Glutamatergic neuron (in vitro differentiated cells): ENCODE measurements around the gene DHRS13. TPM values are rescaled to one million over a fixed set of nuclear protein-coding genes. Genes with fewer than 3 reads are reported as not detected.

Source experiments
- DNase-seq: peaks from one replicate; pipeline ENCODE4 v3.0.0; 2022
- H3K27ac Mint-ChIP-seq: one replicate; pipeline ENCODE4 v1.8.0; 2020; ENCODE audit warnings: mild to moderate bottlenecking, mixed read lengths, inconsistent platforms; ENCODE audit not compliant: unreplicated experiment
- H3K27me3 Mint-ChIP-seq: one replicate; pipeline ENCODE4 v1.8.0; 2020; ENCODE audit warnings: mild to moderate bottlenecking, moderate library complexity, mixed read lengths, inconsistent platforms; ENCODE audit not compliant: unreplicated experiment
- H3K36me3 Mint-ChIP-seq: one replicate; pipeline ENCODE4 v1.8.0; 2020; ENCODE audit warnings: mild to moderate bottlenecking, mixed read lengths, inconsistent platforms; ENCODE audit not compliant: unreplicated experiment
- H3K4me1 Mint-ChIP-seq: one replicate; pipeline ENCODE4 v1.8.0; 2020; ENCODE audit warnings: mild to moderate bottlenecking, low read depth, mixed read lengths, inconsistent platforms; ENCODE audit not compliant: unreplicated experiment
- H3K4me3 Mint-ChIP-seq: one replicate; pipeline ENCODE4 v1.8.0; 2020; ENCODE audit warnings: mild to moderate bottlenecking, mixed read lengths, inconsistent platforms; ENCODE audit not compliant: unreplicated experiment
- H3K9me3 Mint-ChIP-seq: one replicate; pipeline ENCODE4 v1.8.0; 2020; ENCODE audit warnings: mild to moderate bottlenecking, moderate library complexity, mixed read lengths, inconsistent platforms; ENCODE audit not compliant: unreplicated experiment
- CTCF ChIP-seq: fragments of 200-600 bp; sonication (generic); IDR thresholded peaks from one replicate; pipeline ENCODE4 v1.5.0; 2021; ENCODE audit not compliant: partially characterized antibody, unreplicated experiment
- total RNA-seq: library from RNA; stranded (reverse); fragmentation: NEBNext Ultra II Directional; extraction: Animal tissue kit (Norgen Biotek cat#: 25700); gene quantifications from one replicate; pipeline ENCODE4 v1.2.1, GENCODE V29; 2021; ENCODE audit not compliant: unreplicated experiment

DHRS13 gene
- total RNA-seq, 1 donor from 2014 or later, result 17.0 TPM

DNA sequence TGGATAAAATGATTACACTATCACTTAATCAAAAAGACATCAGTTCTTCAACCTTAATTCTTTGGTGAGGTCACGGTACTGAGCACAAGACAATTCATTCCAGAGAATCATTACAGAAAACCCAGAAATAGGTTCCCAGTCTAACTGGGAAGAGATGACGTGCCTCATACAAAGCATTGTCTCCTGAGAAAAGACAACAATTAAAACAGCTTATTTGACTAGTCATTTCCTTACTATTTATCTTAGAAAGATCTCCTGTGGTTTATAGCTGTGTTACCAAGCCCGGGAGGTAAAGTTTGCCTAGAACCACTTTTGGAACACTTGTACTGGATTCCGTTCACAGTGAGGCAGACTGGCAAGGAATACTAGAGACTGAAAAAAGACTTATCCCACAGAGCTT lies 43.4 kb upstream of the DHRS13 start:
- H3K36me3 Mint-ChIP-seq, result no peaks in the 10 kb centered on the region
- no peak for TF ChIP-seq CTCF
- no peak for DNase-seq
- peak overlapping the region; percentile 44 for H3K27ac Mint-ChIP-seq
- peaks cover 11% of the 10 kb centered on the region for H3K27me3 Mint-ChIP-seq
- peaks cover 12% of the 10 kb centered on the region for H3K9me3 Mint-ChIP-seq
- peaks cover 25% of the 10 kb centered on the region for H3K4me1 Mint-ChIP-seq
- H3K4me3 Mint-ChIP-seq, result peak overlapping the region; percentile 75

GRCh38 chr17:28944862-28945741 lies 42.2 kb upstream of the DHRS13 start:
- DNase-seq, result no peak

GRCh38 chr17:28944343-28944742 lies 41.5 kb upstream of the DHRS13 start:
- Mint-ChIP-seq H3K4me1 (peaks cover 42% of the 10 kb centered on the region), H3K36me3 (no peaks in the 10 kb centered on the region), H3K9me3 (peaks cover 8% of the 10 kb centered on the region), H3K27me3 (peaks cover 6% of the 10 kb centered on the region), H3K27ac (no peak overlapping the region), H3K4me3 (no peak overlapping the region)
- no peak for DNase-seq
- TF ChIP-seq CTCF, result no peak

More at GRCh38 chr17:28944862-28945741, 42.2 kb upstream of the DHRS13 start:
- no peak for TF ChIP-seq CTCF
- H3K27me3 Mint-ChIP-seq, result peaks cover 7% of the 10 kb centered on the region
- peaks cover 8% of the 10 kb centered on the region for H3K9me3 Mint-ChIP-seq
- no peak overlapping the region for H3K27ac Mint-ChIP-seq
- no peak overlapping the region for H3K4me3 Mint-ChIP-seq
- H3K36me3 Mint-ChIP-seq, result no peaks in the 10 kb centered on the region
- H3K4me1 Mint-ChIP-seq, result peaks cover 34% of the 10 kb centered on the region

DNA sequence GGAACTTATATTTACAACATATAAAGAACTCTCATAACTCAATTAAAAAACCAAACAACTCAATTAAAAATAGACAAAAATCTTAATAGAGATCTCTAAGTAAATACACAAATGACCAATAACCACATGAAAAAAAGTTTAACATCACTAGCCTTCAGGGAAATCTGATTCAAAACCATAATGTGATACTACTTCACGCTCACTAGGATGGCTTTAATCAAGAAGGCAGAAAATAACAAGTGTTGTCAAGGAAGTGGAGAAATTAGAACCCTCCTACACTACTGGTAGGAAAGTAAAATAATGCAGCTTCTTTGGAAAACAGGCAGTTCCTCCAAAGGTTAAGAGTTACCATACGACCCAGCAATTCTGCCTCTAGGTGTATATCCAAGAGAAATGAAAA lies 40.0 kb upstream of the DHRS13 start:
- Mint-ChIP-seq H3K27ac (no peak overlapping the region), H3K4me3 (no peak overlapping the region), H3K4me1 (peaks cover 43% of the 10 kb centered on the region), H3K27me3 (no peaks in the 10 kb centered on the region), H3K36me3 (no peaks in the 10 kb centered on the region), H3K9me3 (peaks cover 2% of the 10 kb centered on the region)
- TF ChIP-seq CTCF, result no peak
- DNase-seq, result no peak

DNA sequence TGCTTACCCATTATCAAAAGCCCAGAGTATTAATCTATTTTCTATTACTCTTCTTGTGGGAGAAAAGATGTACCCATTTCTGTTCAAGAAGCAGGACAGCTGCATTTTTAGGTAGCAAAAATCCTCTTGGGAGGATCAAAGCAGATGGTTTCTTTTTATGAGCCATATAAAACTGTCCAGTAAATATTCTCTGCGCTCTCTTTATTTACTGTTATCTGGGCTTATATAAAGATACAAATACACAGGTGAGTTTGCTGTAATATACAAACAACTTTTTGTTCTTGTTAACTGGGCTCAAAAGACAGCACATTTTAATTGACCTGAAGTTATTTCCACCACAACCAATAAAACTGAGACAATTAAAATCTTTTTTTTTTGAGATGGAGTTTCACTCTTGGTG lies 38.4 kb upstream of the DHRS13 start:
- peak overlapping the region; percentile 68 for H3K27ac Mint-ChIP-seq
- H3K27me3 Mint-ChIP-seq, result peaks cover 3% of the 10 kb centered on the region
- peaks cover 45% of the 10 kb centered on the region for H3K4me1 Mint-ChIP-seq
- H3K36me3 Mint-ChIP-seq, result no peaks in the 10 kb centered on the region
- H3K4me3 Mint-ChIP-seq, result peak overlapping the region; percentile 66
- no peak for TF ChIP-seq CTCF
- no peak for DNase-seq
- H3K9me3 Mint-ChIP-seq, result peaks cover 2% of the 10 kb centered on the region
